KMS-11 (cell line): ENCODE measurements around the gene FANCG.

Experiments used
- H2AFZ ChIP-seq: fragments of 200-600 bp; sonication (generic); 2 replicates; pipeline ENCODE4 v1.6.1; 2016; ENCODE audit warnings: antibody characterized with exemption, mixed run types, low read depth
- H3K27ac ChIP-seq: fragments of 200-600 bp; sonication (generic); 2 replicates; pipeline ENCODE4 v1.6.1; 2016; ENCODE audit warnings: mild to moderate bottlenecking, mixed run types
- H3K27me3 ChIP-seq: fragments of 200-600 bp; sonication (generic); 2 replicates; pipeline ENCODE4 v1.6.1; 2017; ENCODE audit warnings: mild to moderate bottlenecking, low read depth, mixed run types, moderate library complexity; ENCODE audit not compliant: insufficient read depth
- H3K36me3 ChIP-seq: fragments of 200-600 bp; sonication (generic); 2 replicates; pipeline ENCODE4 v1.6.1; 2017; ENCODE audit warnings: mild to moderate bottlenecking, mixed run types; ENCODE audit not compliant: insufficient read depth
- H3K4me1 ChIP-seq: fragments of 200-600 bp; sonication (generic); 2 replicates; pipeline ENCODE4 v1.6.1; 2016; ENCODE audit warnings: mild to moderate bottlenecking, low read depth, mixed run types; ENCODE audit not compliant: poor library complexity, severe bottlenecking
- H3K4me2 ChIP-seq: fragments of 200-600 bp; sonication (generic); 2 replicates; pipeline ENCODE4 v1.7.0; 2016; ENCODE audit warnings: mild to moderate bottlenecking, mixed run types
- H3K4me3 ChIP-seq: fragments of 200-600 bp; sonication (generic); IDR thresholded peaks from 2 replicates; pipeline ENCODE4 v1.6.1; 2017; ENCODE audit warnings: low read depth, low read length, mixed read lengths; ENCODE audit not compliant: insufficient read depth
- H3K79me2 ChIP-seq: fragments of 200-600 bp; sonication (generic); 2 replicates; pipeline ENCODE4 v1.6.1; 2016; ENCODE audit warnings: low read depth, mixed run types; ENCODE audit not compliant: insufficient read depth
- H3K9ac ChIP-seq: fragments of 200-600 bp; sonication (generic); 2 replicates; pipeline ENCODE4 v1.6.1; 2016; ENCODE audit warnings: mild to moderate bottlenecking, mixed run types
- H4K20me1 ChIP-seq: fragments of 200-600 bp; sonication (generic); 2 replicates; pipeline ENCODE4 v1.6.1; 2016; ENCODE audit warnings: mild to moderate bottlenecking, mixed run types; ENCODE audit not compliant: insufficient read depth
- CTCF ChIP-seq: fragments of 200-600 bp; sonication (generic); conservative IDR thresholded peaks from 2 replicates; pipeline ENCODE4 v1.6.1; 2017; ENCODE audit warnings: low read depth, mild to moderate bottlenecking, antibody characterized with exemption, low read length, moderate library complexity, mixed read lengths

FANCG gene

GRCh38 chr9:35107297-35108290, 27.9 kb upstream of the FANCG start:
- Histone ChIP-seq H3K4me1 (peaks cover 23% of the 10 kb centered on the region), H3K27me3 (no peaks in the 10 kb centered on the region), H2AFZ (no peak overlapping the region), H3K4me2 (no peak overlapping the region), H3K9ac (no peak overlapping the region), H3K27ac (no peak overlapping the region), H3K79me2 (peaks cover 1% of the 10 kb centered on the region; the same call in 1 of the 2 replicates), H3K4me3 (no peak overlapping the region), H4K20me1 (no peaks in the 10 kb centered on the region), H3K36me3 (no peaks in the 10 kb centered on the region)
- no peak for TF ChIP-seq CTCF

GRCh38 chr9:35106343-35106730, 26.6 kb upstream of the FANCG start:
- Histone ChIP-seq H3K4me2 (no peak overlapping the region), H4K20me1 (no peaks in the 10 kb centered on the region), H3K4me1 (peaks cover 22% of the 10 kb centered on the region), H3K9ac (no peak overlapping the region), H3K79me2 (peaks cover 13% of the 10 kb centered on the region; the same call in 1 of the 2 replicates), H3K27me3 (no peaks in the 10 kb centered on the region), H3K4me3 (no peak overlapping the region), H3K36me3 (no peaks in the 10 kb centered on the region), H3K27ac (no peak overlapping the region), H2AFZ (no peak overlapping the region)
- no peak for TF ChIP-seq CTCF

- no peaks in the 10 kb centered on the region for H3K36me3 ChIP-seq
- no peak overlapping the region for H3K27ac ChIP-seq
- no peak overlapping the region for H2AFZ ChIP-seq
- H3K27me3 ChIP-seq = no peaks in the 10 kb centered on the region
- no peak overlapping the region for H3K9ac ChIP-seq
- no peak overlapping the region for H3K4me2 ChIP-seq
- peaks cover 20% of the 10 kb centered on the region for H3K4me1 ChIP-seq
- no peak overlapping the region for H3K4me3 ChIP-seq
- H3K79me2 ChIP-seq = peaks cover 13% of the 10 kb centered on the region; the same call in 1 of the 2 replicates
- TF ChIP-seq CTCF = no peak
- H4K20me1 ChIP-seq = no peaks in the 10 kb centered on the region
Measured at GRCh38 chr9:35105571-35106342, 26.0 kb upstream of the FANCG start.

GRCh38 chr9:35105126-35105525, 25.4 kb upstream of the FANCG start:
- Histone ChIP-seq H4K20me1 (no peaks in the 10 kb centered on the region), H3K9ac (no peak overlapping the region), H3K27ac (no peak overlapping the region), H3K36me3 (no peaks in the 10 kb centered on the region), H3K4me3 (no peak overlapping the region), H3K27me3 (no peaks in the 10 kb centered on the region), H3K4me1 (peaks cover 17% of the 10 kb centered on the region), H3K4me2 (no peak overlapping the region), H3K79me2 (peaks cover 13% of the 10 kb centered on the region; the same call in 1 of the 2 replicates), H2AFZ (no peak overlapping the region)
- no peak for TF ChIP-seq CTCF
